Middle frontal gyrus (tissue), 1 donor: ENCODE data around the gene PLK3.
"Not testable (repeated sequence)": the region's sequence is repeated elsewhere in the genome, so short reads cannot be mapped to it uniquely, and the experiment has no call there.

ENCODE experiments used
- DNase-seq: peaks from one replicate; pipeline ENCODE4 v3.0.0-alpha.2; 2015; ENCODE audit warnings: low spot score; ENCODE audit errors: extremely low spot score

Gene PLK3

GRCh38 chr1:44786841-44787426 lies 13.2 kb upstream of the PLK3 start:
- DNase-seq = no peak

DNA sequence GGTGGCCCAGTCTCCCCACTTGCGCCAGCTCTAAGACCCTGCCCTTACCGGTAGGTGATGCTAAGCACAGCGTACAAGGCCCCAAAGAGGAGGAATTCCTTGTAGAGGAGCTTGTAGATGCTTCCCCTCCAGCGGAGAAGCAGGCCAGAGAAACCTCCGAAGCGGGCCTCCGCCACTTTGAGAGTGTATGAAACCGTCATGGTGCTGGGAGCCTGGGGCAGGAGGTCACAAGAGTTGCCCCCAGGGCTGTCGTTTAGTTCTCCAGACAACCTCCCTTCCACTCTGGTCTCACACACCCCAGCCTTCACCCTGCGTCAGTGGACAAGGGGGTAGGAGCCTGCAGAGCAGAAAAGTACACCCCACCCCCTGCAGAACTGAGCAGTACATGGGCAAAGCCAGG lies 12.7 kb upstream of the PLK3 start:
- DNase-seq = no peak

DNA sequence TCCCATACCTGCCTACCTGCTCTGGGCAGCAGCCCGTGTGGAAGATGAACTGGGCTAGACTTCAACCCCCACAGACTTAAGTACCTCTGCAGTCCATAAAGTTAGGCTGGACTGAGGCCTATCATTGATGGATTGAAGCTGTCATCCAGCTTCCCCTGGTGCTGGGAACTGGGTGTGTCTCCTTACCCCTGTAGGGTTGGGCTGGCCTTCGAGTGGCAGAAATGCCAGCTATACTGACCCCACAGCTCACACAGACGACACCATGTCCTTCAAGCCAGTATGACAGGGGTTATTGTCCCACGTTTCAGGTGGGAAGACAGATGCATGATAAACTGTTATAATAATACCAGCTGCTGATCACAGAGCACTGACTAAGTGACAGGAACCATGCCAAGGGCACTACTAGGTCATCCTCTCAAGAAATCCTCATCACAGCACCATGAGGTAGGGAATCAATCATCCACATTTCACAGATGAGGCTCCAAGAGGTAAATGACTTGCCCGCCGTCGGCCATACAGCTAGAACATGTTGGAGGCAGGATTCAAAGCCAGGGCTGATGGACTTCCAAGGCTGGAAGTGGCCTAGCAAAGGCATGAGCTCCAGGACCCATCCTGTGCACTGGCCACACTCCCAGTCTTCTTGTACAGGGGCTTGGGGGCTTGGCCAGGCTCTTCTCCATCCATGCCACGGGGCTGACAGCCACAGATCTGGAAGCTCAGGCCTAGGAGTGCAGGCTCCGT lies 11.9 kb upstream of the PLK3 start, which contains the start of gene BEST4:
TSS of gene BEST4 (minus strand) at position 51 of the 741 bp plus-strand sequence. CDS start 465 bp downstream, outside the sequence.
- no peak for DNase-seq

- no peak for DNase-seq
Measured at GRCh38 chr1:44790968-44791801, 9.0 kb upstream of the PLK3 start.

DNA sequence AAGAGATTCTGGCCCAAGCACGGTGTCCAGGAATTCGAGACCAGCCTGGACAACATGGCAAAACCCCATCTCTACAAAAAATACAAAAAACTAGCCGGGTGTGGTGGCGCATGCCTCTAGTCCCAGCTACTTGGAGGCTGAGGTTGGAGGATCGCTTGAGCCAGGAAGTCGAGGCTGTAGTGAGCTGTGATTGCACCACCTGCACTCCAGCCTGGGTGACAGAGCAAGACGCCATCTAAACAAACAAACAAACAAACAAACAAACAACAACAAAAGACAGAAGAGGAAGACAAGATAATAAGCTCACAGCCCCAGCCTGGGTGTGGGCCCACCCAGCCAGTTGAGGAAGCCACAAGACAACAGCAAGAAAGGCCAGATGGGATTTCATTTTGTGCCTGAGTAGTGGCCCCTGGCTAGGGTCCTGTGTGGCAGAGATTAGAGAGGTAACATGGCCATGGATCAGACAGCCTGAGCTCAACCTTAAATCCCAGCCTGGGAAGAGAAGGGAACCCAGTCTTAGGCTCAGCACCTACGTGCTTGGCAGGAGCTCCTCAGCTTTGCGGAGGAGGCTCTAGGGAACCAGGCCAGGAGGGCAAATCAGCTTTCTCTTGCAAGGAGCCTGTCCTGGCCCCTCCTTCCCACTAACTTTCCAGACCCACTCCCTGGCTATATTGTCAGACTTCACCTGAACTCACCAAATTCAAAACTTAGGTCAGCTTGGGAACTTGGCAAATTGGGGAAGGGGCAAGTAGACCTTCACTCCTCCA lies 7.3 kb upstream of the PLK3 start:
- DNase-seq = no peak

- not testable (repeated sequence) for DNase-seq
Measured at GRCh38 chr1:44797886-44798285, 2.3 kb upstream of the PLK3 start.

- no peak for DNase-seq
Measured at GRCh38 chr1:44798481-44799365, 1.5 kb upstream of the PLK3 start.

- DNase-seq = no peak
Measured at GRCh38 chr1:44801491-44802305, 1.5 kb downstream of the PLK3 start.

GRCh38 chr1:44802306-44803061 lies 2.3 kb downstream of the PLK3 start:
- DNase-seq = no peak

DNA sequence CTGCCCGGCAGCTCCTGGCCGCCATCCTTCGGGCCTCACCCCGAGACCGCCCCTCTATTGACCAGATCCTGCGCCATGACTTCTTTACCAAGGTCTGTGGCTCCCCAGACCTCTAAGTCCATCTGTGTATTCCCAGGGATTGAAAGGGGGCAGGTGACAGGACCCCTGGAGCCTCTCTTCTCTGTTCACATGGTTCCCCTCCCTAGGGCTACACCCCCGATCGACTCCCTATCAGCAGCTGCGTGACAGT lies 2.8 kb downstream of the PLK3 start:
- no peak for DNase-seq

DNA sequence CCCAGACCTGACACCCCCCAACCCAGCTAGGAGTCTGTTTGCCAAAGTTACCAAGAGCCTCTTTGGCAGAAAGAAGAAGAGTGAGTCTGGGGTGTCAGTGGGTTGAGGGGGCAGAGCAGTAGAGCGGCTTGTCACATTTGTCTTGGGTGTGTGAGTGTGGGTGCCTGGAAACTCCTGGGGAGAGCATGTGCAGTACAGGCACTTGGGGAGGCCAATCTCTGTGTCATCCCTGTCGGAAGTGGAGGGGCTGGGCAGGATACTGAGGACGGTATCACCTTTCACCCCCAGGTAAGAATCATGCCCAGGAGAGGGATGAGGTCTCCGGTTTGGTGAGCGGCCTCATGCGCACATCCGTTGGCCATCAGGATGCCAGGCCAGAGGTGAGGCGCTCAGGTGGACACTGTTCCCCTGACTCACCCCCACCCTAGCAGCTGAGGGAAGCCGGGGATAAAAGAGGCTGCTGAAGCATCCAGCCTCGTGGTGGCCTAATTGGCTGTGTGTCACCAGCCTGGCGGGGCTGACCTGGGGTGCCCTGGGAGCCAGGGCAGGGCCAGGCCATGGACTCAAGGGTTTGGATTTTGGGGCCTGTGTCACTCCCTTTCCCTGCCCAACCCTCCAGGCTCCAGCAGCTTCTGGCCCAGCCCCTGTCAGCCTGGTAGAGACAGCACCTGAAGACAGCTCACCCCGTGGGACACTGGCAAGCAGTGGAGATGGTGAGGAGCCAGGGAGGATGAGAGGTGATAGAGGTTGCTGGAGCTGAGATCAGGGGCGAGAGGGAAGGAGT lies 3.3 kb downstream of the PLK3 start:
- DNase-seq = no peak

DNA sequence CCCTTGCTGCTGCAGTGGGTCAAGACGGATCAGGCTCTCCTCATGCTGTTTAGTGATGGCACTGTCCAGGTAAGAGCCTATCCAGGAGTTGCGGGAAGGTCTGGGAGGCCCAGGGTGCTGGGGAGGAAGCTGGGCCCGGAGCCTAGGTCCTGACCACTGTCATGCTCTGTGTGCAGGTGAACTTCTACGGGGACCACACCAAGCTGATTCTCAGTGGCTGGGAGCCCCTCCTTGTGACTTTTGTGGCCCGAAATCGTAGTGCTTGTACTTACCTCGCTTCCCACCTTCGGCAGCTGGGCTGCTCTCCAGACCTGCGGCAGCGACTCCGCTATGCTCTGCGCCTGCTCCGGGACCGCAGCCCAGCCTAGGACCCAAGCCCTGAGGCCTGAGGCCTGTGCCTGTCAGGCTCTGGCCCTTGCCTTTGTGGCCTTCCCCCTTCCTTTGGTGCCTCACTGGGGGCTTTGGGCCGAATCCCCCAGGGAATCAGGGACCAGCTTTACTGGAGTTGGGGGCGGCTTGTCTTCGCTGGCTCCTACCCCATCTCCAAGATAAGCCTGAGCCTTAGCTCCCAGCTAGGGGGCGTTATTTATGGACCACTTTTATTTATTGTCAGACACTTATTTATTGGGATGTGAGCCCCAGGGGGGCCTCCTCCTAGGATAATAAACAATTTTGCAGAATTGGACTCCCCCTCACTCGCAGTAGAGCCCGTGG lies 5.3 kb downstream of the PLK3 start:
- DNase-seq = no peak

- DNase-seq = no peak
Measured at GRCh38 chr1:44806025-44806703, 6.0 kb downstream of the PLK3 start.

DNA sequence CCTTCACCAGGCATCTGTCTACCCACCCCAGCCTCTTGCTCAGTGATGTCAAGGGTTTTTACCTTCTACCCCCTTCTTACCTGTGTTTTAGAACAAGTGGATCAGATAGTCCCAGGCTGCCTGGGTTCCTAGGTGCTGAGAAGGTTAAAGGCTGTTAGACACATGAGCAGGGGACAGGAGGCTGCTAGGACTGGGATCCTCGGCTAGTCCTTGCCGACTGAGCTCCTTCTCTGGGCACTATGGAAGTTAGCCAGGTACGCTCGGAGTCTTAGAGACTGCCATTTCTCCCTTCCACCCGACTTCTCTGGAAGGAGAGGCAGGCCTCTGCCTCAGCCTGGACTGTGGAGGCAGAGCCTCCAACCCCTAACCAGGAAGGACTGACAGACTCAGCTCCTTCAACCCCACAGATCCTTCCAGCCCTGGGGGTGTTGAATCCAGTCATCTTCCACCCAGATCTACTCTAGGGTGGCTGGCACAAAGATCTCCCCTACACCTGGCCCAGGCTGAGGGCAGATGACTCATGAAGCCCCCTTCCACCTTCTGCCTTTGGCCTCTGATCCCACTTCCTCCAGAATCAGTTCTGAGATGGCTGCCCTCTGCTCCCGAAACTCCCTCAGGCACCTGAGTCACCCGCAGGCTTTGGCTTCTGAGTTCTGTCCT lies 6.7 kb downstream of the PLK3 start, which contains the start of gene DYNLT4:
TSS of gene DYNLT4 (minus strand) at position 648 of the 660 bp plus-strand sequence. CDS start 683 bp downstream, outside the sequence.
- no peak for DNase-seq

DNA sequence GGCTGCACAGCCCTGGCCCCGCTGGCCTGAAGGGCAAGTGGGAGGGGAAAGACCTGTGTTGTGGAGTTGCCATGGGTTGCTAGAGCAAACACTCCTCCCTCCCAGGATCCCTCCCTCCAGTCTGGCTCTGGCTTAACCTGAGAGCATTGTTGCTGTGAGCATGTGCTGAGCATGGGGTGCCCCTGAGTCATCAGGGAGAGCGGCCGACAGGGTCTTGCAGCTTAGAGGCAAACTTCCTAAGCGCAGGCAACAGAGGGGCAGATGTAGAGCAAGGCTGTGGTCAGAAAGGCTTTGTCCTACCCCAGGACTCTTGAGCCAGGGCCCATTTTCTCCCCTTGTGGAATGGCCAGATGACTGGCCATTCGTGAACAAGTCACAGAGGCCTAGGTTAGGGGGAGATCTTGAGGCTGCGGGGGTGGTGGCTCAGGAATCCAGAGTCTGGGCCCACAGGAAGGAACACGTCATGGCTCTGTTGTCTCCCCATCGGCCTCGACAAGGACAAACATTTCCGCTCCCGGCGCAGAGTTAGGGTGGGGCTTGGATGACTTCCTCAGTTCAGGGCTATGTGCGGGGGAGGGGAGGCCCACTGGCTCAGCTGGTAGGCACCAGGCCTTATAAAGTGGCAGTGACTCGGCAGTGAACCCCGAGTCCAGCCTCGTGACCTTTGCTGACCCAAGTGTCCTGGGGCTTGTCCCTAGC lies 7.3 kb downstream of the PLK3 start:
- DNase-seq = no peak
